Body of pancreas (tissue), 4 donors: ENCODE measurements around the gene CDH4.

Experiments
- POLR2A ChIP-seq, 3 donors: fragments of 450-650 bp; IDR thresholded peaks; one replicate each; pipeline ENCODE4 v1.6.1; 2016; ENCODE audit warnings: antibody characterized with exemption in 3 of 3, mild to moderate bottlenecking in 2 of 3
- TF ChIP-seq, protein P1 (sequence below), 7 experiments: fragments of 450-650 bp in 4 of 7; fragments of 200-600 bp in 3 of 7; sonication (generic) in 3 of 7; IDR thresholded peaks; one replicate each; pipeline ENCODE4 v1.5.1; 2016 to 2019; ENCODE audit warnings: antibody characterized with exemption in 7 of 7

- TF ChIP-seq, protein P1, sequence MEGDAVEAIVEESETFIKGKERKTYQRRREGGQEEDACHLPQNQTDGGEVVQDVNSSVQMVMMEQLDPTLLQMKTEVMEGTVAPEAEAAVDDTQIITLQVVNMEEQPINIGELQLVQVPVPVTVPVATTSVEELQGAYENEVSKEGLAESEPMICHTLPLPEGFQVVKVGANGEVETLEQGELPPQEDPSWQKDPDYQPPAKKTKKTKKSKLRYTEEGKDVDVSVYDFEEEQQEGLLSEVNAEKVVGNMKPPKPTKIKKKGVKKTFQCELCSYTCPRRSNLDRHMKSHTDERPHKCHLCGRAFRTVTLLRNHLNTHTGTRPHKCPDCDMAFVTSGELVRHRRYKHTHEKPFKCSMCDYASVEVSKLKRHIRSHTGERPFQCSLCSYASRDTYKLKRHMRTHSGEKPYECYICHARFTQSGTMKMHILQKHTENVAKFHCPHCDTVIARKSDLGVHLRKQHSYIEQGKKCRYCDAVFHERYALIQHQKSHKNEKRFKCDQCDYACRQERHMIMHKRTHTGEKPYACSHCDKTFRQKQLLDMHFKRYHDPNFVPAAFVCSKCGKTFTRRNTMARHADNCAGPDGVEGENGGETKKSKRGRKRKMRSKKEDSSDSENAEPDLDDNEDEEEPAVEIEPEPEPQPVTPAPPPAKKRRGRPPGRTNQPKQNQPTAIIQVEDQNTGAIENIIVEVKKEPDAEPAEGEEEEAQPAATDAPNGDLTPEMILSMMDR (IDR thresholded peaks at IDR 0.05), result no peak
- no peak for TF ChIP-seq POLR2A (IDR thresholded peaks at IDR 0.05)
These were observed 7.8 kb upstream of the CDH4 start for GRCh38 chr20:61244213-61244612.
